Trophoblast cell (in vitro differentiated cells and primary cell): Measurements from ENCODE around the gene UTP18.
"Not testable (repeated sequence)": the region's sequence is repeated elsewhere in the genome, so short reads cannot be mapped to it uniquely, and the experiment has no call there.

Experiments used
- DNase-seq, 2 donors: peaks; one replicate each; pipeline ENCODE4 v3.0.0-alpha.2; 2016
- H2AFZ ChIP-seq: 2 replicates; pipeline ENCODE4 v1.6.1; 2013; ENCODE audit warnings: low read length, moderate library complexity, mild to moderate bottlenecking; ENCODE audit not compliant: insufficient read depth, poor library complexity
- H2AK5ac ChIP-seq: 2 replicates; pipeline ENCODE4 v1.6.1; 2013; ENCODE audit warnings: mild to moderate bottlenecking, low read length
- H2BK120ac ChIP-seq: 2 replicates; pipeline ENCODE4 v1.6.1; 2013; ENCODE audit warnings: low read length, mild to moderate bottlenecking, moderate library complexity; ENCODE audit not compliant: insufficient read depth, poor library complexity
- H2BK12ac ChIP-seq: 2 replicates; pipeline ENCODE4 v1.6.1; 2013; ENCODE audit warnings: mild to moderate bottlenecking, low read length, moderate library complexity
- H2BK5ac ChIP-seq: 2 replicates; pipeline ENCODE4 v1.6.1; 2013; ENCODE audit warnings: low read length, low read depth, moderate library complexity, mild to moderate bottlenecking; ENCODE audit not compliant: poor library complexity
- H3K14ac ChIP-seq: 2 replicates; pipeline ENCODE4 v1.6.1; 2013; ENCODE audit warnings: mild to moderate bottlenecking, low read length
- H3K18ac ChIP-seq: 2 replicates; pipeline ENCODE4 v1.6.1; 2013; ENCODE audit warnings: mild to moderate bottlenecking, low read length
- H3K23ac ChIP-seq: 2 replicates; pipeline ENCODE4 v1.6.1; 2013; ENCODE audit warnings: low read length
- H3K27ac ChIP-seq: 2 replicates; pipeline ENCODE4 v1.5.1; 2013; ENCODE audit warnings: low read depth, mild to moderate bottlenecking, inconsistent platforms, low read length, moderate library complexity
- H3K27me3 ChIP-seq: 2 replicates; pipeline ENCODE4 v1.6.1; 2013; ENCODE audit warnings: inconsistent platforms, mild to moderate bottlenecking, low read length, moderate library complexity; ENCODE audit not compliant: insufficient read depth
- H3K36me3 ChIP-seq, 2 experiments: 1 replicate in 1 of 2; 2 replicates in 1 of 2; pipeline ENCODE4 v1.6.1; 2013; ENCODE audit warnings: low read length in 2 of 2, mild to moderate bottlenecking in 2 of 2, moderate library complexity in 1 of 2; ENCODE audit not compliant: insufficient read depth in 2 of 2, control insufficient read depth in 1 of 2
- H3K4ac ChIP-seq: 2 replicates; pipeline ENCODE4 v1.6.1; 2013; ENCODE audit warnings: low read depth, mild to moderate bottlenecking, low read length, moderate library complexity
- H3K4me1 ChIP-seq, 2 experiments: 1 replicate in 1 of 2; 2 replicates in 1 of 2; pipeline ENCODE4 v1.6.1; 2013; ENCODE audit warnings: low read length in 2 of 2, mild to moderate bottlenecking in 2 of 2, moderate library complexity in 1 of 2; ENCODE audit not compliant: insufficient read depth in 2 of 2, control insufficient read depth in 1 of 2
- H3K4me2 ChIP-seq: 2 replicates; pipeline ENCODE4 v1.6.1; 2013; ENCODE audit warnings: inconsistent platforms, mild to moderate bottlenecking, low read length, moderate library complexity
- H3K4me3 ChIP-seq: 2 replicates; pipeline ENCODE4 v1.5.1; 2013; ENCODE audit warnings: mild to moderate bottlenecking, low read depth, low read length, inconsistent platforms
- H3K79me1 ChIP-seq: one replicate; pipeline ENCODE4 v1.6.1; 2013; ENCODE audit warnings: low read length
- H3K79me2 ChIP-seq: 2 replicates; pipeline ENCODE4 v1.6.1; 2013; ENCODE audit warnings: low read length, mild to moderate bottlenecking; ENCODE audit not compliant: control insufficient read depth, insufficient read depth, poor library complexity
- H3K9ac ChIP-seq: 2 replicates; pipeline ENCODE4 v1.6.1; 2013; ENCODE audit warnings: mild to moderate bottlenecking, low read length
- H3K9me3 ChIP-seq: 2 replicates; pipeline ENCODE4 v1.6.1; 2013; ENCODE audit warnings: low read depth, mild to moderate bottlenecking, control low read depth, inconsistent platforms, low read length; ENCODE audit not compliant: insufficient read depth
- H4K12ac ChIP-seq: 2 replicates; pipeline ENCODE4 v1.6.1; 2013; ENCODE audit warnings: low read depth, mild to moderate bottlenecking, low read length, moderate library complexity
- H4K8ac ChIP-seq: 2 replicates; pipeline ENCODE4 v1.6.1; 2013; ENCODE audit warnings: low read depth, mild to moderate bottlenecking, low read length, moderate library complexity
- H4K91ac ChIP-seq: one replicate; pipeline ENCODE4 v1.6.1; 2013; ENCODE audit warnings: low read depth, mild to moderate bottlenecking, low read length, moderate library complexity
- WGBS: extraction: QIAGEN DNeasy Blood & Tissue Kit; methylation state at CpG from one replicate; pipeline ENCODE4 v1.1.7; 2013; ENCODE audit warnings: missing lambda C conversion rate; ENCODE audit not compliant: insufficient read length, insufficient coverage; ENCODE audit errors: extremely low coverage; 5-methylcytosine and 5-hydroxymethylcytosine counted together

UTP18 gene

DNA sequence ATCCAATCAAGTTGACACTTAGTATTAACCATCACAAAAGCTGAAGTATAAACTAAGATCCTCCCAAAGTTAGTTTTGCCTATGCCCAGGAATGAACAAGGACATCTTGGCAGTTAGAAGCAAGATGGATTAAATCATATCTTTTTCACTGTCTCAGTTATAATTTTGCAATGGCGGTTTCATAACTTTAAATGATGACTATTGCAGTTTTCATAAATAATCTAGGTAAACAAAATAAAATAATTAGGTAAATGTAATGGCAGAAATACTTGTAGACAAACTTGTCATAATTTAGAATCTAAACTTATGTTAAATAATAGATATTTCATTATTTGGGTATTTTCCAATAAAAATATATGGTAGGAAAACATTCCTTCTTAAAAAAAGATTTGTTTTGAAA, 51.7 kb downstream of the UTP18 start:
- no CpG with 5 or more reads among the region's 1 CpG for WGBS

GRCh38 chr17:51319186-51319585, 58.8 kb downstream of the UTP18 start:
- Histone ChIP-seq H3K9ac (no peak overlapping the region), H4K8ac (no peak overlapping the region), H3K4me1 (peaks cover 0 to 2% of the 10 kb centered on the region in 2 experiments), H3K14ac (no peak overlapping the region), H2BK120ac (no peak overlapping the region), H3K79me1 (no peaks in the 10 kb centered on the region), H3K36me3 (peaks cover 0 to 2% of the 10 kb centered on the region in 2 experiments), H3K79me2 (no peaks in the 10 kb centered on the region), H3K18ac (no peak overlapping the region), H2AFZ (no peak overlapping the region), H2AK5ac (no peak overlapping the region), H2BK5ac (no peak overlapping the region), H3K4me2 (no peak overlapping the region), H3K27me3 (no peaks in the 10 kb centered on the region), H3K9me3 (peaks cover 5% of the 10 kb centered on the region), H3K4ac (no peak overlapping the region), H3K27ac (no peak overlapping the region), H2BK12ac (no peak overlapping the region), H3K4me3 (no peak overlapping the region), H4K12ac (no peak overlapping the region), H4K91ac (no peak overlapping the region), H3K23ac (no peak overlapping the region)
- WGBS: no CpG with 5 or more reads among the region's 1 CpG
- peak in 1 of 2 donors; percentile 18 for DNase-seq

More for the DNA sequence above, 51.7 kb downstream of the UTP18 start:
- not testable (repeated sequence) for H3K4me3 ChIP-seq, H2BK12ac ChIP-seq, H4K8ac ChIP-seq, H4K91ac ChIP-seq, H3K14ac ChIP-seq, H3K9ac ChIP-seq, H3K9me3 ChIP-seq, H3K4me1 ChIP-seq, H4K12ac ChIP-seq, H2AFZ ChIP-seq, H2AK5ac ChIP-seq, H3K79me2 ChIP-seq, H3K27ac ChIP-seq, H3K23ac ChIP-seq, H3K4me2 ChIP-seq, H3K4ac ChIP-seq, H3K79me1 ChIP-seq, DNase-seq, H3K27me3 ChIP-seq, H3K18ac ChIP-seq, H3K36me3 ChIP-seq, H2BK5ac ChIP-seq, H2BK120ac ChIP-seq

DNA sequence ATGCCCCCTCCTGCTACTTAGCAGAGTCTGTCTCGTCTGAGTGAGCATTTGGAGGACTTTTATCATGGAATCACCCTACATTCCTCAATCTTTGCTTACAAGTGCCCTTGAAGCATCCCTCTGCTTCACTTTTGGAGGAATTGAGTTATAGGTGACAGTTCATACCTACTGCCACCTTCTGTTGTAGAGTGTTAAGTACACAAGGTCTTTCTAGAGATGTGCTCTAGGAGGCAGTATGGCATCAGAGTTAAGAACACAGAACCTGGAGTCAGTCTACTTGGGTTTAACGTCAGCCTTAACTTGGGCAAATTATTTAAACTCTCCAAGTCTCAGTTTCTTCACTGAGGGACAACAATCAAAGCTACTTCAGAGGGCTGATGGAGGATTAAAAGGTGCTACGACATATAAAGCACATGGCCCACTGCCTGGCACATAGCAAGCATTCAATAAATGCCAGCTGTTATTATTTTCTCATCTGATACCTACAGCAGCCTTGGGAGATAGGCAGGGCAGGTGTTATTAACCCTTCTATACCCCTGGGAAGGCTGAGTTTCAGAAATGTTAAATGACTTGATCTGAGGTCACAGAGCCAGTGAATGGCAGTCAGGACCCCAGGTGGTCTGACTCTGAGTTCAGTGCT, 62.2 kb downstream of the UTP18 start:
- no CpG with 5 or more reads among the region's 3 CpGs for WGBS
- Histone ChIP-seq H2AFZ (no peak overlapping the region), H3K4me3 (no peak overlapping the region)

GRCh38 chr17:51325471-51325870, 65.1 kb downstream of the UTP18 start:
- Histone ChIP-seq H3K79me1 (no peaks in the 10 kb centered on the region), H4K8ac (no peak overlapping the region), H3K9ac (no peak overlapping the region), H3K27ac (no peak overlapping the region), H3K4me3 (no peak overlapping the region), H3K4ac (no peak overlapping the region), H2BK5ac (no peak overlapping the region), H2AK5ac (no peak overlapping the region), H4K12ac (no peak overlapping the region), H4K91ac (no peak overlapping the region), H2BK120ac (no peak overlapping the region), H3K23ac (no peak overlapping the region), H2AFZ (no peak overlapping the region), H3K4me2 (no peak overlapping the region), H3K14ac (no peak overlapping the region), H3K36me3 (no peaks in the 10 kb centered on the region), H2BK12ac (no peak overlapping the region), H3K4me1 (peaks cover 0 to 2% of the 10 kb centered on the region in 2 experiments), H3K79me2 (no peaks in the 10 kb centered on the region), H3K18ac (no peak overlapping the region), H3K27me3 (no peaks in the 10 kb centered on the region), H3K9me3 (no peaks in the 10 kb centered on the region)
- DNase-seq: no peak
- WGBS: no CpG with 5 or more reads among the region's 7 CpGs

More for the DNA sequence above, 62.2 kb downstream of the UTP18 start:
- Histone ChIP-seq H4K91ac (no peak overlapping the region), H3K4me1 (peaks cover 0 to 2% of the 10 kb centered on the region in 2 experiments), H3K9ac (no peak overlapping the region), H3K79me2 (no peaks in the 10 kb centered on the region), H3K27ac (no peak overlapping the region), H2BK120ac (no peak overlapping the region), H3K14ac (no peak overlapping the region), H3K79me1 (no peaks in the 10 kb centered on the region), H3K4me2 (no peak overlapping the region), H3K27me3 (no peaks in the 10 kb centered on the region), H3K36me3 (peaks cover 0 to 2% of the 10 kb centered on the region in 2 experiments), H4K12ac (no peak overlapping the region), H4K8ac (no peak overlapping the region), H3K9me3 (peaks cover 5% of the 10 kb centered on the region), H3K23ac (no peak overlapping the region), H2BK12ac (no peak overlapping the region), H2BK5ac (no peak overlapping the region), H3K18ac (no peak overlapping the region), H2AK5ac (no peak overlapping the region), H3K4ac (no peak overlapping the region)
- DNase-seq: peak; percentile 13 to 56
